Erythroblast (primary cell): ENCODE data around the gene RBM28.

Experiments
- DNase-seq, 2 experiments: peaks; one replicate each; lab custom pipeline; 2025; lab: John Stamatoyannopoulos, UW
- GATA1 ChIP-seq: IDR thresholded peaks from 2 replicates; pipeline ENCODE4 v1.6.1; 2011; ENCODE audit warnings: low read depth, mild to moderate bottlenecking, control low read depth, low read length, moderate library complexity
- POLR2A ChIP-seq: IDR thresholded peaks from 2 replicates; pipeline ENCODE4 v1.6.1; 2011; ENCODE audit warnings: mild to moderate bottlenecking, low read length

The RBM28 gene

DNA sequence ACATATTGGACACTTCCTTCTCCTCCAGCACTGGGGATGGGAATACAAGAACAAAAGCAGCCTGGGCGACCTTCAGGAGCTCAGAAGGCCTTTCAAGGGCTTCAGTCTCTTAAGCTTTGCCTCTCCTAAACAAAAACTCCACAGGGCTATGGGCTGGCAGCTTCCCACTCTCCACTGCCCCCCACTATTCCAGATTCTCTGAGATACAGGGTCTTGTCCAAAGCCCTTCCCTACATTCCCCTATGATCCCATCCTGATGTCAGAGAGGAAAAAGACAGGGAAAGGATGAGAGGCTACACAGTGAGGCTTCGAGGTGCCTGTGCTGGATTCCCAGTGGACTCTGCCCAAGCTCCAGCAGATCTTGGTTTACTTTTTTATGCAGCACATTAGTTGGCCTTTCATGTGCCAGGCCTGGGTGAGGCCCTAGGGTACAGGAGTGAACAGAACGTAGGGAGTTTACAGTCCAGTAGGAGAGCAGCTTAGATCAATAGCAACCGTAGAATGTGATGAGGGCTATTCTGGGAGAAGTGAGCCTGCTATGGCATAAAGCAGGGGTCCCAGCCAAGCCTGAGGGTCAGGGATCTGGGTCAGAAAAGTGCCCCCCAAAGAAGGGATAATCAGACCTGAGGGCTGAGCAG, 69.3 kb downstream of the RBM28 start:
- no peak for TF ChIP-seq POLR2A
- TF ChIP-seq GATA1, result no peak
- no peak for DNase-seq

DNA sequence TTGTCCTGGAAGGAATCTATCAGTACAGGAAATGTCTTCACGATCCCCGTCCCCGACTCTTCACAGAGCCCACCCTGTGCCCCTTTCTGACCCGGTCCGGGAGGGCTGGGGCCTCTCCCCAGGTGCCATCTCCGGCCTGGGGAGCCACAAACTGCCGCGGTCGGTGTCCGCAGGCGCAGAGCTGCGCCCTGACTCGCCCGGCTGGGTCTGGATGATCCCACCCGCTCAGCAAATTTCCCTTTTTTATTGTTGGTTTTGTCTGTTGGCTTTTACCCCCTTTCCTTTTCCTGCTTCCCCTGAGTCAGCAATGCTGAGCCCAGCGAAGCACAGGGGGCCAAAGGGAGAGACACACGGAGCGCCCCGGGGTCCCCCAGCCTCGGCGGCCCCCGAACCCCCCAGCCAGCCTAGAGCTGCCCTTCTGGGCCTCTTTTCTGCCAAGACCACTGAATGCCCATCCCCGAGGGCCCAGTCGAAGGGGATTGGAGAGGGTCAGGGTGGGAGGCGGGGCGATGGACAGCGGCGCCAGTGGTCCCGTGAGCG, 71.7 kb downstream of the RBM28 start:
- TF ChIP-seq GATA1 (no peak), POLR2A (no peak)
- no peak for DNase-seq

DNA sequence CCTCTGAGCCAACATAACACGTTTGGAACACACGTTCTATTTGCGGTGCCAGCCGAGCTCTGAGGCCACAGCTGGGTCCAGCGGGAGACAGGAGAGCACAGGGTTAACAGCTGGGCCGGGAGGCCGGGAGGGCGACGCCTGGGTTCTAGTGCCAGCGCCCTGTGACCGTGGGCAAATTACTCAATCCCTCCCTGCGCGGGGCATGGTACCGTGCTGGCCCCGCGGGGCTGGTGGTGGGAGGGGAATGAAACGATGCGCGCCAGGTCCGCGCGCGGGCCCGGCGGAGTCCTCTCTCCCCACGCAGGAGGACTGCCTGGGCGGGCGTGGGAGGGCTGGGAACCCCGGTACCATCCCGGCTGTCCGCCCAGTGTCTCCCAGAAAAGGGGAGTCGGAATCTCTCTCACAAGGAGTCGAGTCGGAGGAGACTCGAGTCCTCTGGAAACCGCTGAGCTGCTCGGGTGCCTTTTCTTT, 72.2 kb downstream of the RBM28 start:
- DNase-seq, result no peak
- no peak for TF ChIP-seq POLR2A
- no peak for TF ChIP-seq GATA1

GRCh38 chr7:128270826-128271272, 72.9 kb downstream of the RBM28 start:
- no peak for DNase-seq
- TF ChIP-seq GATA1 (no peak), POLR2A (no peak)

DNA sequence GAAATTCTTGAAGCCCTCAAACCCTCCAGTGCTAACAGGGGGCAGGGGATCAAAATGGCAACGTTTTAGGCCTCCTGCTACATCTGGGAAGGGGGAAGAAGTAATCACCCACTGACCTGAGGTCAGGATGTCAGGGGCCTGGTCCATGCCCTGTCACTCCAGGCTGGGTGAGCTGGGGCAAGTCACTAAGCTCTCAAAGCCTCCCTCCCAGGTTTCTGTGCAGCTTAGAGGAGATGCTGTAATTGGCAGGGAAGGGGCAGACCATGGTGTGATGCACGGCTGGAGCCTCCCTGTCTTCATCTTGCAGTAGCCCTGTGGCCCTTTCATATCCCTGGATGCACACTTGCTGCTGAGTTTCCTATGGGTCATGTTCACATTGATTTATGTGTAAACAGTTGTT, 75.5 kb downstream of the RBM28 start:
- no peak for TF ChIP-seq GATA1
- no peak for DNase-seq

DNA sequence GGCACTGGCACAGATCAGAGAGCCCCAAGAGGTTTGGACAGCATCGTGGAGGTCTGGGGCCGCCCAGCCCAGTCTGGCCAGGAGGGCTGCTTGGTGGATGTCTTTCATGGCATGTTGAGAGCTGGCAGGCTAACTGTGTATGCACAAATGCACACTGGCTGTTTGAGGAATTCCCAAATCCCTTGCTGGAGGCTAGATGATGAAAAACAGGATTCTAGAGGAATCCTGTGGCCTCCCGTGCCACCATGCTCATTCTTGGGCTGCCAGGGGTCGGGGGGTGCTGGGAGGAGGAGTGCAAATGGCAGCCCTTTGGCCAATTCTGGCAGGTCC, 76.1 kb downstream of the RBM28 start:
- TF ChIP-seq POLR2A (no peak), GATA1 (no peak)
- DNase-seq, result no peak

DNA sequence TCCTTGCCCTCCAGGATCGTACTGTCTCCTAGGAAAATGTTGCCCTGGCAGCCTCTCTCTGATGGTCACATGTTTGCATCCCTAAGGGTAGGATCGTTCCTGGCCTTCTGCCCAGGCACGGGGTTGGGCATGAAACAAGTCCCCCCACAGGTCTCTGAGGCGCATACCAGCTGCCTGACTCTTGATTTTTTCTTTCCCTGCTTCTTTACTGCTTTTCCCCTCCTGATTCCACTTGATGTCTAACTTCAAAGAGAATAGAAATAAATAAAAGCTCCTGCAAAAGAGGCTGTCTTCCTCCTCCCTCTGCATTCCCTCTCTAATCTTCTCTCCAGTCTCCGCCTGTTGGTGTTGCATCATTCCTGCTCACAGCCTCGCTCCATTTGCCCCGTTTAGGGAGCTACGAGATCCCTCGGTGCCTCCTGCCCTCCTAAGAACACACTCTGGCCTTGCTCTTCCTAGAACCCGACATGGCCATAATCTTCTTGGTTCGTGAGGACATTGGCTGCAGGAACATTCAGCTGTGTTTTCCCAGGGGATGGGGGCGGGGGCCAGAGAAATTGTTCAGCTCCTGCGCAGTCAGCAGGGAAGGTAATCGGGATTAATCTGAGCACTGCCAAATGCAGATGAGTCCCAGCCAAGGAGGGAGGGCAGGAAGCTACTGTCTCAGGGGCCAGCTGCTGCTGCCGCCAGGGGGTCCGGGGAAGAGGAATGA, 76.7 kb downstream of the RBM28 start:
- DNase-seq, result no peak
- TF ChIP-seq GATA1 (no peak), POLR2A (no peak)

GRCh38 chr7:128266529-128266882, 77.2 kb downstream of the RBM28 start:
- DNase-seq, result no peak
- TF ChIP-seq GATA1 (no peak), POLR2A (no peak)

GRCh38 chr7:128265906-128266300, 77.8 kb downstream of the RBM28 start:
- no peak for DNase-seq
- TF ChIP-seq GATA1 (no peak), POLR2A (no peak)

DNA sequence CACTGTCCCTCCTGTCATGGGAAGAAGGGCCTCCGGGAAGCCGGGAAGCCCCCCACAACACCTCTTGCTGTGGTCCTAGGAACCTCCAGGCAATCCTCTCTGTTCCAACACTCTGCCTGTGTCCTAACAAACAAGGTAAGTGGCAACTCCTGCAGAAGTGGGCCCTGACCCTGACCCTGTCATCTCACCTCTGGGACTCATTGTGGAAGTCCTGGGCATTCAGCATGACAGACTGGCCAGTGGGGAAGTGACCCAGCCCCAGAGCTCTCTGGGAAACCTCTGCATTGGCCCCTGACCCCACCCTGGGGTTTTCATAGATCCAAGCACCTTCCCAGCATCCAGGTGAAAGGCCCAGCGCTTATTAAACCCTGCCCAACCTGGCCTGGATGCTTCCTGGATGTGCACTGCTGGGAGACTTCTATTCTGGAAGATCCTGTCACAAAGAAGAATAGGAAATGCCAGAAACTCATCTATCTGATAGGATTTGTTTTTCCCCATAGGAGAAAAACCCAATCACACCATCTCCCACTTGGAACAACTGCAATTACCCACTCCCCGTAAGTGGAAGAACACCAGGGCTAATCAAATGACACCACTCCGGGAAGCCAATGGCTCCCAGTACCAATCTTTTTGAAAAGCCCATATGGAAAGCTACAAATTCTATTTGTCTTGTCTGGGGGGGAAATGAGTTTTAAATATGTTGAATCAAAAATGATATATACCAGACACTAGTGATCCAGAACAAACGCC, 78.4 kb downstream of the RBM28 start:
- DNase-seq, result no peak
- TF ChIP-seq POLR2A (no peak), GATA1 (no peak)

- TF ChIP-seq GATA1 (no peak), POLR2A (no peak)
- DNase-seq, result no peak
These were observed 79.2 kb downstream of the RBM28 start for GRCh38 chr7:128264477-128264876.

DNA sequence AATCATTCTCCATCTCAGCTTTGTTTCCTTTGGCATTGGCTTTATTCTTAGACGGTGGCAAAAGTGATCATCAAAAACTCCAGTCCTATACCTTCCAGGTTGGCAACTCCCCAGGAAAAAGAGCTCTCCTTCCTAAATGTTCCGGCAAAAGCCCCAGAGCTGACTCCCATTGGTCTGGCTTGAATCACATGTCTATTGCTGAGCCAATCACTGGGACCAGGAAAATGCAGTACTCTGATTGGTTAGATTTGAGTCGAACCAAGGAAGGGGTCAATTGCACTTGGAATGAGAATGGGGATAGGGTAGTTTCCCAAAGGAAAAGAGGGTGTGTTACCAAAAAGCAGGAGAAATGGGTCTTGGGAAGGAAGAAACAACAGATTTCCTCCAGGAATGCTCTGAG, 80.3 kb downstream of the RBM28 start:
- TF ChIP-seq GATA1 (no peak), POLR2A (no peak)

GRCh38 chr7:128262273-128263028, 81.3 kb downstream of the RBM28 start:
- TF ChIP-seq GATA1 (no peak), POLR2A (no peak)
- DNase-seq, result no peak

More for the DNA sequence above, 80.3 kb downstream of the RBM28 start:
- DNase-seq, result no peak
